A673 (cell line): ENCODE measurements around the gene PCOLCE2. TPM values are rescaled to one million over a fixed set of nuclear protein-coding genes. Genes with fewer than 3 reads are reported as not detected.

ENCODE experiments used
- BruUV-seq: library from RNA; stranded (reverse); fragments of 400-500 nt; replicated peaks from 2 replicates; lab custom pipeline; 2021; lab: Mats Ljungman, UMichigan
- CTCF ChIA-PET: fragments of 300-600 bp; sonication (Branson Sonifier 250); formaldehyde crosslinking; loops from one replicate; lab custom pipeline; 2022; ENCODE audit warnings: antibody characterized with exemption; lab: Charles Lee
- POLR2A ChIA-PET: fragments of 300-600 bp; sonication (Branson Sonifier 250); formaldehyde crosslinking; loops from one replicate; lab custom pipeline; 2022; ENCODE audit warnings: antibody characterized with exemption; ENCODE audit not compliant: low non-redundant PET; lab: Charles Lee
- DNase-seq: peaks from one replicate; pipeline ENCODE4 v3.0.0-alpha.2; 2015; ENCODE audit warnings: low spot score
- H3K27ac ChIP-seq: fragments of 200-600 bp; sonication (generic); 2 replicates; pipeline ENCODE4 v1.5.1; 2016; ENCODE audit warnings: mixed run types, low read depth, mild to moderate bottlenecking, mixed read lengths, antibody characterized with exemption, low read length; ENCODE audit not compliant: poor library complexity, severe bottlenecking
- H3K27me3 ChIP-seq: fragments of 200-600 bp; sonication (generic); replicated peaks from 2 replicates; pipeline ENCODE4 v1.6.1; 2017; ENCODE audit warnings: mixed run types, low read depth, mild to moderate bottlenecking, mixed read lengths, antibody characterized with exemption, low read length; ENCODE audit not compliant: insufficient read depth, poor library complexity
- H3K36me3 ChIP-seq: fragments of 200-600 bp; sonication (generic); 2 replicates; pipeline ENCODE4 v1.6.1; 2016; ENCODE audit warnings: mixed run types, mild to moderate bottlenecking, mixed read lengths, antibody characterized with exemption, low read length; ENCODE audit not compliant: insufficient read depth, poor library complexity, severe bottlenecking
- H3K4me1 ChIP-seq: fragments of 200-600 bp; sonication (generic); 2 replicates; pipeline ENCODE4 v1.6.1; 2017; ENCODE audit warnings: mixed run types, mild to moderate bottlenecking, mixed read lengths, antibody characterized with exemption, low read length; ENCODE audit not compliant: insufficient read depth, poor library complexity, severe bottlenecking
- H3K4me3 ChIP-seq: fragments of 200-600 bp; sonication (generic); 2 replicates; pipeline ENCODE4 v1.5.1; 2016; ENCODE audit warnings: low read depth, mixed run types, mild to moderate bottlenecking, mixed read lengths, low read length; ENCODE audit not compliant: poor library complexity, severe bottlenecking
- H3K9me3 ChIP-seq: fragments of 200-600 bp; sonication (generic); 2 replicates; pipeline ENCODE4 v1.6.1; 2016; ENCODE audit warnings: mixed run types, low read depth, mild to moderate bottlenecking, mixed read lengths, antibody characterized with exemption, low read length; ENCODE audit not compliant: poor library complexity, severe bottlenecking
- CTCF ChIP-seq: fragments of 300-800, 200-600 bp; sonication (generic); conservative IDR thresholded peaks from 2 replicates; pipeline ENCODE4 v1.5.1; 2017; ENCODE audit warnings: low read depth, mild to moderate bottlenecking, antibody characterized with exemption, low read length, moderate library complexity, mixed read lengths
- EZH2 ChIP-seq: fragments of 200-600 bp; sonication (generic); IDR thresholded peaks from 2 replicates; pipeline ENCODE4 v1.6.1; 2017; ENCODE audit warnings: borderline replicate concordance, low read depth, mild to moderate bottlenecking, mixed read lengths, antibody characterized with exemption, low read length; ENCODE audit not compliant: poor library complexity, severe bottlenecking
- intact Hi-C: fragments of 100-400 bp; cut with micrococcal nuclease; formaldehyde crosslinking; loops from one replicate; pipeline ENCODE4 v1.10.0; 2022; ENCODE audit not compliant: unreplicated experiment
- total RNA-seq: library from RNA; stranded (reverse); gene quantifications from 2 replicates; pipeline ENCODE4 v1.2.3, GENCODE V29; 2021

The PCOLCE2 gene
- total RNA-seq, 1 experiment from 2014 or later = 6.4 TPM

DNA sequence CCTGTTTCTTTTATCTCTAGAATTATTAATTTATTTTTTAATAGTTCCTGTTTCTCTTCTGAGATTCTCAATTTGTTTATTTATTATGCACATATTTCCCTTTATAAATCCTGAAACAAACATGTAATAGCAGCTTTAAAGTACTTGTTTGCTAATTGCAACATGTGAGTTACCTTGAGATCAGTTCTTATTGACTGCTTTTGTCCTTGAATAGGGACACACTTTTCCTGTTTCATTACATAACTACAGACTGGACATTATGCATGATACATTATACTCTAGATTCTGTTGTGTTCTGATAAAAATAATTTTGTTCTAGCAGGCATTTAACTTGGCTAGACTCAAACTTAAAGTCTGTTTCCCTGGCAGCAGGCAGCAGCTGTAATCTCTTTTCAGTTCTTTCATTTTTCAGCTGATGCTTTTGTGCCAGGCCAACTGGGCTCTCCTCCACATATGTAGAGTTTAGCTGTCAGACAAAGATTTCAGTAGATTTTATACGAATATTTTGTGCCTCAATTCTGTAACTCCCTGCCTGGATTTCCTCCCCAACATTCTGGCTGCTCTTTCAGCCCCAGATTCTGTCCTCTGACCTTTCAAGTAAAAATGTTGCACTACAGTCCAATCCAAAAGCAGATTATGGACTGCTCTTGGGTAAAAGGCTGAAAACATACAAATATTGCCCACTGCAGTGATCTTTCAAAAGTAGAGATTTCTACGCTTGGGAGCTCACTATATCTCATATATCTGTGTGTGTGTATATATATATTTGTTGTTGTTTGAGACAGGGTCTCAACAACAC lies 41.9 kb downstream of the PCOLCE2 start:
- Histone ChIP-seq H3K4me1 (peaks cover 14% of the 10 kb centered on the region), H3K9me3 (no peaks in the 10 kb centered on the region), H3K36me3 (no peaks in the 10 kb centered on the region), H3K27ac (no peak overlapping the region), H3K27me3 (no peaks in the 10 kb centered on the region), H3K4me3 (no peak overlapping the region)
- ChIA-PET POLR2A (no interaction called here), CTCF (no interaction called here)
- DNase-seq = no peak
- TF ChIP-seq EZH2 (no peak), CTCF (no peak)
- intact Hi-C loops = no loop called here
- BruUV-seq = no TSS peak

DNA sequence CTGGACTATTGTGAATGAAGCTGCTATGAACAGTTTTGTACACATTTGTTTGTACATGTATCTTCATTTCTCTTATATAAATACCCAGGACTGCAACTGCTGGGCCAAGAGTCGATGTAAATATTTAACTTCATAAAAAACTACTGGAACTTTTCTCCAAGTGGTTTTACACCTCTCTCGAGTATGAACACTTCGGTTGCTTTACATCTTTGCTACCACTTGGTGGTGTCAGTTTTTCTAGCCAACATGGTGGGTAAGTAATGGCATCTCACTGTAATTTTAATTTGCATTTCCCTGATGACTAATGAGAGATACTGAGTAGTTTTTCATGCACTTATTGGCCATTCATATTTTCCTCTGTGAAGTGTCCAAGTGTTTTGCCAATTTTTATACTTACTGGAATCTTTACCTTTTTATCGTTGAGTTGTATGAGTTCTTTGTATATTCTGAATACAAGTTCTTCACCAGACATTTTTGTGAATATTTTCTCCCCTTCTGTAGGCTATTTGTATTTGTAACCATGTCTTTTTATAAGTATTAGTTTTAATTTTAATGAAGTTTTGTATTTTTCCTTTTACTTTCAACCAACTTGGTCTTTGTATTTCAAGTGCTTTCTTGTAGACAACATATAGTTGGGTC lies 44.4 kb downstream of the PCOLCE2 start:
- intact Hi-C loops = no loop called here
- ChIA-PET POLR2A (no interaction called here), CTCF (interaction anchor here (0.5 to 1.2 kb wide), 2 partner anchors 16 to 36 kb away, joined by 3 to 8 read pairs; no protein-coding TSS in a partner anchor)
- TF ChIP-seq CTCF (peak; percentile 61), EZH2 (no peak)
- DNase-seq = peak; percentile 64
- no peaks in the 10 kb centered on the region for H3K9me3 ChIP-seq
- no peak overlapping the region for H3K27ac ChIP-seq
- H3K4me3 ChIP-seq = no peak overlapping the region
- no TSS peak for BruUV-seq
- H3K36me3 ChIP-seq = no peaks in the 10 kb centered on the region
- H3K27me3 ChIP-seq = no peaks in the 10 kb centered on the region
- no peaks in the 10 kb centered on the region for H3K4me1 ChIP-seq

DNA sequence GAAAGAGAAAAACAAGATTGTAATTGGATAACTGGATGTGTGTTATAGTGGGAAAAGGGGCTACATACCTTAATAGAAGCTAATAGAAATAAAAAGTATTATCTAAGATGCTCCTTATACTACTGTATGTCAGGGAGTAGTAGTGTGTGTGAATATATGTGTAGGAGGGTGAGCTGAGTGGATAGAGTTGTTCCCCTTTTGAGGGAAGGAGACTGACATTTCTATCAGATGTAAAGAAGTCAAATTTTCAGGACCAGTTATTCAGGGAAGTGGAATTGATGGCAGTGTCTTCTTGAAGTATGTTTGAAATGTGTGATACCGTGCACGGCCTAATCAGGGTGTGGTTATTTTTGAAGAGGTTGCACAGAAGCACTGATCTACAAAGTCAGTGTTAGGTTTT lies 49.1 kb downstream of the PCOLCE2 start:
- intact Hi-C loops = no loop called here
- no peaks in the 10 kb centered on the region for H3K36me3 ChIP-seq
- H3K9me3 ChIP-seq = no peaks in the 10 kb centered on the region
- no TSS peak for BruUV-seq
- H3K4me1 ChIP-seq = no peaks in the 10 kb centered on the region
- H3K27me3 ChIP-seq = no peaks in the 10 kb centered on the region
- no peak for DNase-seq
- no peak for TF ChIP-seq EZH2
- no peak for TF ChIP-seq CTCF
- no peak overlapping the region for H3K27ac ChIP-seq
- H3K4me3 ChIP-seq = no peak overlapping the region
- CTCF ChIA-PET = interaction anchor here (0.5 kb wide), 1 partner anchor 189 kb away, joined by 8 read pairs; no protein-coding TSS in a partner anchor
- POLR2A ChIA-PET = no interaction called here
